GM12875 (cell line): ENCODE data around the gene CIBAR2.

ENCODE experiments used
- H3K4me3 ChIP-seq: one replicate; pipeline ENCODE4 v1.5.1; 2011; ENCODE audit warnings: low read depth, low read length, control low read depth
- TF ChIP-seq, protein P1 (sequence below): IDR thresholded peaks from 2 replicates; pipeline ENCODE4 v1.5.1; 2011; ENCODE audit warnings: low read depth, mild to moderate bottlenecking, control low read depth, inconsistent platforms, low read length, moderate library complexity, borderline replicate concordance; ENCODE audit not compliant: insufficient read depth

CIBAR2 gene

DNA sequence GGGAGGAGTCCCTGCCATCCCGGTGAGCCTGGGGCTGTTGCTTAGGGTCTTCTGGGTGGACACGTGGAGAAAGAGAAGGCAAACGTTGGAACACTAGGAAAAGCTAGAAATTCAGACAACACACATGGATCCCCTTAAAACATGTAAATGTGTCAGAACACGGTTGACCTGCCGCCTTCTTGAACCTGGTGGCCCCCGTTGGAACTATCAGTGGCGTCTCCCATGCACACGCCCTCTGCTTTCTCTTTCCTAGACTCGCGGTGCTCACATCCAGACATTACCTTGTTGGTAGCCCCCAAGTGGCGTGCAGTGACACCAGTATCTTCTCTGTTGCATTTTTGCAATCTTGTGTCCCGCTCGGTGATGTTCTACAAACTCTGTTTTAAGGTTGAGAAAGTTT is 18.6 kb downstream of the CIBAR2 start:
- TF ChIP-seq, protein P1, sequence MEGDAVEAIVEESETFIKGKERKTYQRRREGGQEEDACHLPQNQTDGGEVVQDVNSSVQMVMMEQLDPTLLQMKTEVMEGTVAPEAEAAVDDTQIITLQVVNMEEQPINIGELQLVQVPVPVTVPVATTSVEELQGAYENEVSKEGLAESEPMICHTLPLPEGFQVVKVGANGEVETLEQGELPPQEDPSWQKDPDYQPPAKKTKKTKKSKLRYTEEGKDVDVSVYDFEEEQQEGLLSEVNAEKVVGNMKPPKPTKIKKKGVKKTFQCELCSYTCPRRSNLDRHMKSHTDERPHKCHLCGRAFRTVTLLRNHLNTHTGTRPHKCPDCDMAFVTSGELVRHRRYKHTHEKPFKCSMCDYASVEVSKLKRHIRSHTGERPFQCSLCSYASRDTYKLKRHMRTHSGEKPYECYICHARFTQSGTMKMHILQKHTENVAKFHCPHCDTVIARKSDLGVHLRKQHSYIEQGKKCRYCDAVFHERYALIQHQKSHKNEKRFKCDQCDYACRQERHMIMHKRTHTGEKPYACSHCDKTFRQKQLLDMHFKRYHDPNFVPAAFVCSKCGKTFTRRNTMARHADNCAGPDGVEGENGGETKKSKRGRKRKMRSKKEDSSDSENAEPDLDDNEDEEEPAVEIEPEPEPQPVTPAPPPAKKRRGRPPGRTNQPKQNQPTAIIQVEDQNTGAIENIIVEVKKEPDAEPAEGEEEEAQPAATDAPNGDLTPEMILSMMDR = no peak
- no peak overlapping the region for H3K4me3 ChIP-seq

DNA sequence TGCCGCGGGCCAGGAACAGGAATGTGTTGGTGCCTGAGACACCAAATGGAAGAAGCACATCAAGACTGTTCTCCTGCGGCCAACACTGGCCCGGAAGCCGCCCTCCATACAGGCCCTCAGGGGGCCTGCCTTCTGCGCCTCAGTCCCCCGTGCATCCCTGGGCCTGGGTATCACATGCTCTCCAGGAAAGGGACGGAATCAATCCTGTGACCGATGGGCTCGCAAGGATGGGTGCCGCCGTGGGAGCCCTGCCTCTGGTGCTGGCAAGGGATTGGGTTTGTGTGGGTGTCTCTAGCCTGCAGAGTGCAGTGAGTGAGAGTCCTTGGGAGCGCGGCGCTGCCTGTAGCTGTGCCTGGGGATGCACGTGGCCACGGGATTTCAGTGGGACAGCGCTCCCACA is 19.4 kb downstream of the CIBAR2 start:
- H3K4me3 ChIP-seq = no peak overlapping the region
- TF ChIP-seq, protein P1 = no peak

DNA sequence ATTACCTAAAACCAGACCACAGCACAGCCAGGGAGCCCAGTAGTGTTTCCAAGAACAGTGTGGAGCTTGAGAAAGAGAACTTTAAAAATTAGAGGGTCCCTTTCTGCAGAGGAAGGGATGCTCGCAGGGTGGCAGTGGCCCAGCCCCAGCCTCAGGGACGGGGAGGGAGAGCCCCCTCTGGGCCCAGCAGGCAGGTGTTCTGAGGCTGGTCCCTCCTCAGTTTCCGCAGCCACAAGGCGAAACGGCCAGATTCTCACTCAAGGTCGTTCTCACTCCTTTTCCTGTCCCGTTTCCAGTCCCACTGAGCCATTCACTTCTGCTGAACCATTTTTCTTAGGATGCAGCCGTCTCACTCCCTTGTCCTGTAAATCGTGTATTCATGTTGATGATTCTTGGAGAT is 20.0 kb downstream of the CIBAR2 start:
- TF ChIP-seq, protein P1 = no peak
- H3K4me3 ChIP-seq = no peak overlapping the region

DNA sequence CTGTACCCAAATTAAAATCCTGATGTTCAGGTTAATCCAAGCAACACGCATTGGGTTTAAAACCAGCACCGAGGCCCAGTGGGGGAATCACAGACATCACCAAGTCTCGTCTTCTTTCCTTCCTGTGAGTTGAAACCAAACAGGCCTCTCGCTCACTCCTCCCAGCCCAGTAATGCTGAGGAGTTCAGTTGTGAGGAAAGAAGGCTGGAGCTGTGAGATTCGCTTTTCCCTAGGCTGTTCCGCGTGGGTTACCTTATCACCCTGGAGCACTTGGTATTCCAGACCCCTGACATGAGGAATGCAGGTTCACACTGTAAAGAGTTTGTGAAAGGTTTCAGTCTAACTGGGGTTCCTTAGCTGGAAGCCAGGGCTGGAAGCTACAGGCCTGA is 20.8 kb downstream of the CIBAR2 start:
- TF ChIP-seq, protein P1 = no peak
- no peak overlapping the region for H3K4me3 ChIP-seq

DNA sequence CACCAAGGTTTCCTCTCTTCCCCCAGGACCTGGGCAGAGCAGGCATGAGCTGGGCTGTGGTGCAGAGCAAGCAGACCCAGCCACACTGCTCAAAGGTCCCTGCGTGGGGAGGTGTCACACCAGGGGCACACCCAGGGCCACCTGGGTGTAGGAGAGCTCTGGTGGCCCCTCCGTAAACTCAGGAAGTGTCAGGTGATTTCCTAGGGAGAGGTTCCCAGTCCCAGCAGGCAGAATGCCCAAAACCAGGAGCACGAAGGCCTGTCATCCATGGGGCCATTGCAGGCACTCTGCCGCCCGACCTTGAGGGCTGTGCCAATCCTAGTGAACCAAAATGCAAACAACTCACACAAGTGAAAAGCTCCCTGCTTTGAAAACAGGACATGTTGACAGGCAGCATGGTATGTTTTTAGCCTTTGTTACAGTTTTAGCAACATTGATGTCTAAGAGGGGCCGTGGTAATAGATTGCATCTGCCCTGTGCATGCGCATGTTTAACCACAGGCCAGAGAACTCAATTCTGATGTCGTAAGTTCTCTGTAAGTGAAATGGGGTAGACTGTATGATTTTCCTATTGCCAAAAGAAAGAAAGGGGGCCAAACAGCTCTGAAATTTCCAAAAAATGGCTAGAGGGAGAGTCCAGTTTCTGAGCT is 21.3 kb downstream of the CIBAR2 start:
- TF ChIP-seq, protein P1 = no peak
- H3K4me3 ChIP-seq = no peak overlapping the region

DNA sequence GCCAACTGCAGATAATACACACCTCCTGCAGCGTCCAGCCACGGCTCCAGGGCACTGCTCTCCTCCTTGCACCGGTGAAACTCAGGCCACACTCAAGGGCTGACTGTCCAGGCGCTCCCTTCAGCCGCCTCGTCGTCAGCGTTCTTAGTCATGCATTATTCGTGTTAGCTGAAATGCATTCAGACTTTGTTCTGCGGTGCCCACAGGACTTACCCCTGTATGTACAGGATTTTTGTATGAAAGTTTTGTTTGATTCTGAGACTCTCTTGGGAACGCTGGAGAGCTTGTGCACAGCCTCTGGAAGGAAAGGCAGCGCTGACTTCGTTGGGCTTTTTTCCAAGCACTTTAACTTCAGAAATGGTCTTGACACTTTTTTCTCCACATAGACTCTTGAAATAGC is 22.1 kb downstream of the CIBAR2 start:
- TF ChIP-seq, protein P1 = no peak
- no peak overlapping the region for H3K4me3 ChIP-seq

DNA sequence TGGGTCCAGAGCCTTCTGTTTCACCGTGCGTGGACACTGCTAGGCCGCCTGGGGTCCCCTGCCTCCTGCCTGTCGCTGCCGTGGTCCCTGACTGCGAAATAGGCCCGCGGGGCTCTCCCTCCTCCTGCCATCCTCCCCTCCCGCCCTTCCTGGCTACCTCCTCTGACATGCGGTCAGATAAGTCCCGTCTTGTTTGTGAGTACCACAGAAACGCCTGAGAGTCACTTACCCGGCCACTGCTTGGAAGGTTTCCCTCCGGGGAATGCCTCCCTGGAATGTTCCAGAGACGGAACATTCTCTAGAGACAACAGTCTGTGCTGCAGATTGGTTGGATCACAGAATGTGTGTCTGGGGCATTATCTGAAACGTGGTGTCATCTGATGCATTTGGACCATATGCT is 22.7 kb downstream of the CIBAR2 start:
- no peak overlapping the region for H3K4me3 ChIP-seq
- TF ChIP-seq, protein P1 = no peak
